IPS DF 6.9 (cell line): ENCODE results near the gene ETNK2.
A peak's percentile ranks its signal among the peaks of the same experiment; 100 is the strongest.

Experiments
- DNase-seq: peaks from one replicate; pipeline ENCODE4 v3.0.0-alpha.2; 2013; ENCODE audit warnings: low read depth, low spot score
- H3K27ac ChIP-seq: one replicate; pipeline ENCODE4 v1.5.1; 2013; ENCODE audit warnings: low read length, control low read depth
- H3K27me3 ChIP-seq: 2 replicates; pipeline ENCODE4 v1.6.1; 2013; ENCODE audit warnings: mild to moderate bottlenecking, low read length; ENCODE audit not compliant: control insufficient read depth, insufficient read depth
- H3K36me3 ChIP-seq: 2 replicates; pipeline ENCODE4 v1.6.1; 2013; ENCODE audit warnings: low read length; ENCODE audit not compliant: control insufficient read depth, insufficient read depth
- H3K4me1 ChIP-seq: 2 replicates; pipeline ENCODE4 v1.6.1; 2013; ENCODE audit warnings: low read length; ENCODE audit not compliant: control insufficient read depth, insufficient read depth
- H3K4me3 ChIP-seq: 2 replicates; pipeline ENCODE4 v1.5.1; 2013; ENCODE audit warnings: mild to moderate bottlenecking, low read length
- H3K9me3 ChIP-seq: 2 replicates; pipeline ENCODE4 v1.6.1; 2013; ENCODE audit warnings: low read length, inconsistent platforms; ENCODE audit not compliant: control insufficient read depth, insufficient read depth
- WGBS: extraction: QIAGEN DNeasy Blood & Tissue Kit; methylation state at CpG from one replicate; pipeline ENCODE4 v1.1.7; 2013; ENCODE audit warnings: mixed read lengths, missing lambda C conversion rate; ENCODE audit not compliant: insufficient read length, insufficient coverage; 5-methylcytosine and 5-hydroxymethylcytosine counted together

Gene ETNK2

GRCh38 chr1:204112876-204113730 lies 38.7 kb downstream of the ETNK2 start:
- H3K9me3 ChIP-seq: no peaks in the 10 kb centered on the region
- peaks cover 9% of the 10 kb centered on the region; the same call in 1 of the 2 replicates for H3K4me1 ChIP-seq
- H3K36me3 ChIP-seq: peaks cover 14% of the 10 kb centered on the region
- H3K4me3 ChIP-seq: no peak overlapping the region
- no peak for DNase-seq
- WGBS: no CpG with 5 or more reads among the region's 11 CpGs
- H3K27ac ChIP-seq: no peak overlapping the region
- H3K27me3 ChIP-seq: no peaks in the 10 kb centered on the region

- Histone ChIP-seq H3K9me3 (no peaks in the 10 kb centered on the region), H3K27ac (no peak overlapping the region), H3K36me3 (no peaks in the 10 kb centered on the region; the same call in 1 of the 2 replicates), H3K4me1 (peaks cover 16% of the 10 kb centered on the region), H3K27me3 (no peaks in the 10 kb centered on the region), H3K4me3 (no peak overlapping the region)
- DNase-seq: no peak
- no CpG with 5 or more reads among the region's 5 CpGs for WGBS
Observed at GRCh38 chr1:204110894-204111633, 40.8 kb downstream of the ETNK2 start.

GRCh38 chr1:204108312-204109141 lies 43.3 kb downstream of the ETNK2 start:
- H3K36me3 ChIP-seq: no peaks in the 10 kb centered on the region
- WGBS: no CpG with 5 or more reads among the region's 21 CpGs
- peaks cover 26% of the 10 kb centered on the region for H3K4me1 ChIP-seq
- no peaks in the 10 kb centered on the region for H3K9me3 ChIP-seq
- no peak overlapping the region for H3K4me3 ChIP-seq
- no peak overlapping the region for H3K27ac ChIP-seq
- peak; percentile 66 for DNase-seq
- no peaks in the 10 kb centered on the region for H3K27me3 ChIP-seq

- H3K9me3 ChIP-seq: no peaks in the 10 kb centered on the region
- peaks cover 29% of the 10 kb centered on the region for H3K4me1 ChIP-seq
- WGBS: no CpG with 5 or more reads among the region's 2 CpGs
Observed at GRCh38 chr1:204107892-204108291, 44.0 kb downstream of the ETNK2 start.

GRCh38 chr1:204106825-204107224 lies 45.0 kb downstream of the ETNK2 start:
- H3K27me3 ChIP-seq: no peaks in the 10 kb centered on the region
- peaks cover 38% of the 10 kb centered on the region for H3K4me1 ChIP-seq
- WGBS: no CpG with 5 or more reads among the region's 1 CpG

More at GRCh38 chr1:204107892-204108291, 44.0 kb downstream of the ETNK2 start:
- no peak for DNase-seq
- no peak overlapping the region for H3K27ac ChIP-seq
- no peaks in the 10 kb centered on the region for H3K27me3 ChIP-seq
- no peak overlapping the region for H3K4me3 ChIP-seq
- no peaks in the 10 kb centered on the region for H3K36me3 ChIP-seq

GRCh38 chr1:204105131-204105515 lies 46.7 kb downstream of the ETNK2 start:
- WGBS: no CpG with 5 or more reads among the region's 6 CpGs
- Histone ChIP-seq H3K27me3 (no peaks in the 10 kb centered on the region), H3K4me1 (peaks cover 40% of the 10 kb centered on the region), H3K4me3 (no peak overlapping the region), H3K36me3 (no peaks in the 10 kb centered on the region), H3K9me3 (no peaks in the 10 kb centered on the region), H3K27ac (no peak overlapping the region)
- DNase-seq: no peak

More at GRCh38 chr1:204106825-204107224, 45.0 kb downstream of the ETNK2 start:
- DNase-seq: no peak
- Histone ChIP-seq H3K4me3 (no peak overlapping the region), H3K36me3 (no peaks in the 10 kb centered on the region), H3K27ac (no peak overlapping the region), H3K9me3 (no peaks in the 10 kb centered on the region)

- Histone ChIP-seq H3K4me1 (peaks cover 40% of the 10 kb centered on the region), H3K27me3 (no peaks in the 10 kb centered on the region), H3K27ac (no peak overlapping the region), H3K9me3 (no peaks in the 10 kb centered on the region), H3K4me3 (no peak overlapping the region), H3K36me3 (no peaks in the 10 kb centered on the region)
- no CpG with 5 or more reads among the region's 14 CpGs for WGBS
- no peak for DNase-seq
Observed at GRCh38 chr1:204104331-204105130, 47.3 kb downstream of the ETNK2 start.

GRCh38 chr1:204103431-204103741 lies 48.5 kb downstream of the ETNK2 start:
- Histone ChIP-seq H3K4me3 (no peak overlapping the region), H3K27ac (no peak overlapping the region), H3K27me3 (no peaks in the 10 kb centered on the region), H3K36me3 (no peaks in the 10 kb centered on the region), H3K9me3 (no peaks in the 10 kb centered on the region), H3K4me1 (peaks cover 39% of the 10 kb centered on the region)
- no CpG with 5 or more reads among the region's 2 CpGs for WGBS
- no peak for DNase-seq

- no peak for DNase-seq
- no peak overlapping the region for H3K27ac ChIP-seq
- H3K27me3 ChIP-seq: no peaks in the 10 kb centered on the region
- H3K9me3 ChIP-seq: no peaks in the 10 kb centered on the region
- no peaks in the 10 kb centered on the region for H3K36me3 ChIP-seq
- WGBS: no CpG with 5 or more reads among the region's 3 CpGs
- peaks cover 37% of the 10 kb centered on the region for H3K4me1 ChIP-seq
- no peak overlapping the region for H3K4me3 ChIP-seq
Observed at GRCh38 chr1:204102739-204103430, 49.0 kb downstream of the ETNK2 start.
